HL-60 (cell line): Measurements from ENCODE around the gene SRSF5.
"Not testable (repeated sequence)": the region's sequence is repeated elsewhere in the genome, so short reads cannot be mapped to it uniquely, and the experiment has no call there.

Experiments used
- DNase-seq, 2 experiments: peaks; one replicate each; pipeline ENCODE4 v3.0.0-alpha.2; 2010 to 2020; ENCODE audit warnings: low read depth in 1 of 2, low spot score in 1 of 2
- H3K27ac ChIP-seq: fragments of 250-450 bp; sonication (Bioruptor Pico); replicated peaks from 2 replicates; pipeline ENCODE4 v1.5.1; 2020; ENCODE audit warnings: mild to moderate bottlenecking, moderate library complexity
- H3K27me3 ChIP-seq: fragments of 250-450 bp; sonication (Bioruptor Pico); 2 replicates; pipeline ENCODE4 v1.5.1; 2021; ENCODE audit warnings: mild to moderate bottlenecking, moderate library complexity; ENCODE audit not compliant: insufficient read depth, poor library complexity, severe bottlenecking
- H3K4me3 ChIP-seq: replicated peaks from 2 replicates; pipeline ENCODE4 v1.5.1; 2011; ENCODE audit warnings: mild to moderate bottlenecking, control low read depth, low read length; ENCODE audit not compliant: insufficient read depth
- CTCF ChIP-seq: IDR thresholded peaks from one replicate; pipeline ENCODE4 v1.5.1; 2011; ENCODE audit warnings: low read length, control low read depth, inconsistent platforms; ENCODE audit not compliant: insufficient read depth
- GABPA ChIP-seq: IDR thresholded peaks from 2 replicates; pipeline ENCODE4 v1.6.1; 2012; ENCODE audit warnings: low read depth
- POLR2AphosphoS5 ChIP-seq: IDR thresholded peaks from 2 replicates; pipeline ENCODE4 v1.6.1; 2012; ENCODE audit warnings: low read depth
- REST ChIP-seq: IDR thresholded peaks from 2 replicates; pipeline ENCODE4 v1.6.1; 2012; ENCODE audit warnings: low read depth; ENCODE audit not compliant: insufficient replicate concordance
- SPI1 ChIP-seq: IDR thresholded peaks from 2 replicates; pipeline ENCODE4 v1.6.1; 2012; ENCODE audit warnings: low read depth, mild to moderate bottlenecking, borderline replicate concordance
- long read RNA-seq: library from polyadenylated mRNA; unstranded; transcript quantifications from one replicate; pipeline ENCODE4 v2.0.0, GENCODE V29; 2020

Gene SRSF5
- long read RNA-seq, transcript SRSF5-201 (8 exons, 1,638 nt): minor isoform, 9 of 257 reads
- long read RNA-seq, transcript SRSF5-217 (8 exons, 1,500 nt): major isoform, 36 of 257 reads
- long read RNA-seq, transcript SRSF5-207 (6 exons, 3,044 nt): minor isoform, 5 of 257 reads
- long read RNA-seq, transcript SRSF5-212 (7 exons, 2,443 nt): minor isoform, 27 of 257 reads
- long read RNA-seq, partial matches to known transcripts: 52 of 257 reads
- long read RNA-seq, other reads (novel, unspliced or antisense): 128 of 257 reads

- peak within 1 kb of the TSS; percentile 63 for H3K4me3 ChIP-seq
- H3K27ac ChIP-seq: peak within 1 kb of the TSS; percentile 97
- H3K27me3 ChIP-seq: no peaks in the 10 kb centered on the region
- peak; percentile 87 to 89 for DNase-seq
- TF ChIP-seq GABPA: peak; percentile 68
- no peak for TF ChIP-seq SPI1
- peak; percentile 98 for TF ChIP-seq POLR2AphosphoS5
These were observed at the start of gene SRSF5 for GRCh38 chr14:69766984-69767368. TSS of gene SRSF5 (plus strand) at chr14:69767142. CDS start at chr14:69768157, 1,015 bp downstream.

DNA sequence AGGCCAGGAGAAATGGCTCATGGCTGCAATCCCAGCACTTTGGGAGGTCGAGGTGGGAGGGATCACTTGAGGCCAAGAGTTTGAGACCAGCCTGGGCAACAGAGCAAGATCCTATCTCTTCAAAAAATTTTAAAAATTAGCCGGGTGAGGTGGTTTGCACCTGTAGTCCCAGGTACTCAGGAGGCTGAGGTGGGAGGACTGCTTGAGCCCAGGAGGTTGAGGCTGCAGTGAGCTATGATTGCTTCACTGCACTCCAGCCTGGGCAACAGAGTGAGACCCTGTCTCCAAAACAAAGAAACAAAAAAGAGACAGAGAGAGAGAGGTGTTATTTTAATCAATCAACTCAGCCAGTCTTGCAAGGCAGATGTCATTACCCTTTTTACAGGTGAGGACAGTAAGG, 48.3 kb upstream of the SRSF5 start:
- H3K27ac ChIP-seq, H3K4me3 ChIP-seq, H3K27me3 ChIP-seq, DNase-seq: not testable (repeated sequence)

DNA sequence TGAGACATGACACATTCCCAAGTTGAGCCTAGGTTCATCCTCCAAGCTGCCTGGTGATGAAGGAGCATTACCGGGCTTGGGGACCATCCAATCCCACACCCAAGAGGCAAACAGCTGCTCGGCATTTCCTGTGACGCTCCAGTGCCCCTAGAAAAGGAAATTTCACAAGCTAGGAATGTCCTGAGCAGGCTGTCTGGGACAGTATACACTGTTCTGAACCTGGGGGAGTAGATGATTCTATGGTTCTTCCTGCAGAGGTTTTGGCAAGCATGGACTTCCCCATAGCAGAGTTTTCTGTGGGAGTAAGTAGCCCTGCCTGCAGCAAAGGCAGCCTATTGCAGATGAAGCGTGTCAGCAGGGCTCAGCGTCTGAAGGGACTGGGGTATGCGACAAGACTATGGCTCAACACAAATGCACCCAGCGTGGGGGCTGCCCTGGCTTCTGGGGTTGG, 47.4 kb upstream of the SRSF5 start:
- Histone ChIP-seq H3K4me3 (no peak overlapping the region), H3K27me3 (no peaks in the 10 kb centered on the region), H3K27ac (no peak overlapping the region)
- peak in 1 of 2 experiments; percentile 60 for DNase-seq
- TF ChIP-seq REST: no peak
- TF ChIP-seq GABPA: no peak
- TF ChIP-seq SPI1: peak; percentile 45; the same call in 1 of the 2 replicates
- no peak for TF ChIP-seq POLR2AphosphoS5

- TF ChIP-seq REST (no peak), POLR2AphosphoS5 (no peak), GABPA (no peak), SPI1 (no peak), CTCF (no peak)
- H3K27me3 ChIP-seq: no peaks in the 10 kb centered on the region
- no peak for DNase-seq
- H3K27ac ChIP-seq: no peak overlapping the region
- no peak overlapping the region for H3K4me3 ChIP-seq
These were observed 46.0 kb upstream of the SRSF5 start for GRCh38 chr14:69720912-69721311.

- Histone ChIP-seq H3K27ac (no peak overlapping the region), H3K27me3 (no peaks in the 10 kb centered on the region), H3K4me3 (peak overlapping the region; percentile 35)
- DNase-seq: peak; percentile 14 to 43
- no peak for TF ChIP-seq GABPA
- TF ChIP-seq POLR2AphosphoS5: no peak
- no peak for TF ChIP-seq REST
- peak; percentile 19 for TF ChIP-seq CTCF
These were observed 40.0 kb upstream of the SRSF5 start for GRCh38 chr14:69726761-69727511.
